GM18526 (cell line): ENCODE data around the gene SLC16A3.

Source experiments
- POLR2A ChIP-seq: IDR thresholded peaks from 3 replicates; pipeline ENCODE4 v1.6.1; 2011; ENCODE audit not compliant: insufficient read length; ENCODE audit errors: extremely low read depth

SLC16A3 gene

GRCh38 chr17:82257473-82257872, 28.6 kb downstream of the SLC16A3 start:
- no peak for TF ChIP-seq POLR2A

GRCh38 chr17:82258555-82258954, 29.7 kb downstream of the SLC16A3 start:
- no peak for TF ChIP-seq POLR2A

GRCh38 chr17:82262344-82262743, 33.5 kb downstream of the SLC16A3 start:
- no peak for TF ChIP-seq POLR2A

- TF ChIP-seq POLR2A = no peak
Measured at GRCh38 chr17:82263641-82264040, 34.8 kb downstream of the SLC16A3 start.

- no peak for TF ChIP-seq POLR2A
Measured at GRCh38 chr17:82266142-82266541, 37.3 kb downstream of the SLC16A3 start.

- no peak for TF ChIP-seq POLR2A
Measured at GRCh38 chr17:82267575-82268379, 38.9 kb downstream of the SLC16A3 start.

- TF ChIP-seq POLR2A = no peak
Measured at GRCh38 chr17:82269138-82269881, 40.5 kb downstream of the SLC16A3 start.

GRCh38 chr17:82269882-82270500, 41.1 kb downstream of the SLC16A3 start:
- TF ChIP-seq POLR2A = no peak

- no peak for TF ChIP-seq POLR2A
Measured at GRCh38 chr17:82270651-82271050, 41.8 kb downstream of the SLC16A3 start.

GRCh38 chr17:82271401-82271800, 42.6 kb downstream of the SLC16A3 start:
- no peak for TF ChIP-seq POLR2A

- no peak for TF ChIP-seq POLR2A
Measured at GRCh38 chr17:82272495-82273326, 43.9 kb downstream of the SLC16A3 start.

GRCh38 chr17:82273327-82274133, 44.7 kb downstream of the SLC16A3 start, which contains the start of gene CSNK1D:
TSS of gene CSNK1D (minus strand) at chr17:82273700. CDS start at chr17:82273381, 319 bp downstream.
- TF ChIP-seq POLR2A = peak; percentile 67

- TF ChIP-seq POLR2A = no peak
Measured at GRCh38 chr17:82274134-82275020, 45.5 kb downstream of the SLC16A3 start.
